ENCODE data around the gene IL17B.

IL17B gene, protein sequence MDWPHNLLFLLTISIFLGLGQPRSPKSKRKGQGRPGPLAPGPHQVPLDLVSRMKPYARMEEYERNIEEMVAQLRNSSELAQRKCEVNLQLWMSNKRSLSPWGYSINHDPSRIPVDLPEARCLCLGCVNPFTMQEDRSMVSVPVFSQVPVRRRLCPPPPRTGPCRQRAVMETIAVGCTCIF

DNA sequence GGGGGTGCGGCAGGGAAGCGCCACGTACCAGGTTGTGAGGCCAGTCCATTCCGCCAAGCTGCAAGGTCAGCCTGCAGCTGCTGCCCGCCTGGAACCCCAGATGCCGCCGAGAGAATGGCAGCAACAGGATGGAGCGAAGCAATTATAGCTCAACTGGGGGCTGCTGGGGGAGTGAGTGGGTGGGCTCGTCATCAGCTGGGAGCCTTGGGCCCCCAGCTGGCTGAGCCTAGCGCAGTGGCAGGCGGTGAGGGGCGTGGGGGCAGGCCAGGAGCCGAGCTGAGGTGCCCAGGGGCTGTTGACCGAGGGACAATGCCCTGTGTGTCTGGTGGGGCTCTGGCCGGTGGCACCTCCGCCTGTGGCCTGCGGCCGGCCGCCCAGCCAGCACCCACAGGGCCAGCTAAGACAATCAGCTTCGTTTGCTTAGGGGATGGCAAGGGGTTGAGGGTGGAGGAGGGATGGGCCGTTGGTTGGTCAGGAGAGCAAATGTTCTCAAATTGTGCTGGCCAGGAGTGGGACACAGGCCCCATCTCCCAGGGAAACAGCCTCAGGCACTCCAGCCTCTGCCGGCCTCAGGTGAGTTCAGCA is at the start of gene IL17B:
IL17B (minus strand) TSS at position 116 of the 585 bp plus-strand sequence; CDS start at position 49, 67 bp downstream.
- no peak for DNase-seq

DNA sequence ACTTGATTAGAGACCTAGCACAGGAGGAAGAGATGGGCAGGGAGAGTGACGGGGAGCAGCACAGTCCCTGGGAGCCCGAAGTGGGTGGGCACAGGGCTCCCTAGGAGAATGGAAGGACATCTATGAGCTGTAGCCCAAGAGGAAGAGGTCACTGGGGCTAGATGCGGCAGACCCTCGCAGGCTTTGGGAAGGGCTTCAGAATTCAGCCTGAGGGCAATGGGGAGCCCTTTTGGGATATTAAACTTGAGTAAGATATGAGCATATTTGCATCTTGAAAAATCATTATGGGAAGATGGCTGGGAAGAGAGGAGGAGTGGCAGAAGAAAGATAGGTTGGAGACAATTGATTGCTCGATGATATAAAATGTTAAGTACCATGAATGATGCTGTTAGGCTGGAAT is 48.9 kb upstream of the IL17B start:
- no peak for DNase-seq

DNA sequence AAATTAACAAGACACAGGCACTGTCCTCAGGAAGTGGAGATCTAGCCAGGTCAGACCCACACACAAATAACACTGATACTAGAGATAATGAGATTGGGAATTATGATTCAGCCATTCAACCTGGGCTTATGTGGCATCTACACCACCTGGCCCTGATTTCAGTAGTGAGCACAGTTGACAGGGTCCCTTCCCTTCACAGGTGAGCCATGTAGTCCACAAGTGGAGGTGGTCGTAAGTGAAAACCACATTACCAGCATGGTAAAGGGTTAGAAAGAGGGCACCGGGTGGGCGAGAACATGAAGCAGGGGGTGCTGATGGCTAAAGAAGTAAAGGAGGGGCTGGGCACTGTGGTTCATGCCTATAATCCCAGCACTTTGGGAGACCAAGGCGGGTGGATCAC is 48.3 kb upstream of the IL17B start:
- DNase-seq = no peak

DNA sequence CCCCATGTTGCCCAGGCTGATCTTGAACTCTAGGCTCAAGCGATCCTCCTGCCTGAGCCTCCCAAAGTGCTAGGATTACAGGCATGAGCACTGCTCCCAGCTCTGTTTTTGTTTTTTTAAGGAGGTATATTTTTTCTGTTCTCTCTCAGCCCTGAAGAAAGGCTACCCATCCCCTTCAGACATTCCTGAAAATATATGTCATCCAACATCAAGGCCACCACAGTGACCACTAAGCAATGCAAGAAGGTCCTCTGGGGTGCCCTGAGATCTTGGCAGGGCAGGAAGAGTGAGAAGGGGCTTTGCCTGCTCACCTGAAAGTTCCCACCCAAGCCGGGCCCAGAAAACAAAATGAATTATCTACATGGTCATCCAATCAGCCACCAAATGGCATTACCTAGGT is 47.8 kb upstream of the IL17B start:
- no peak for DNase-seq

DNA sequence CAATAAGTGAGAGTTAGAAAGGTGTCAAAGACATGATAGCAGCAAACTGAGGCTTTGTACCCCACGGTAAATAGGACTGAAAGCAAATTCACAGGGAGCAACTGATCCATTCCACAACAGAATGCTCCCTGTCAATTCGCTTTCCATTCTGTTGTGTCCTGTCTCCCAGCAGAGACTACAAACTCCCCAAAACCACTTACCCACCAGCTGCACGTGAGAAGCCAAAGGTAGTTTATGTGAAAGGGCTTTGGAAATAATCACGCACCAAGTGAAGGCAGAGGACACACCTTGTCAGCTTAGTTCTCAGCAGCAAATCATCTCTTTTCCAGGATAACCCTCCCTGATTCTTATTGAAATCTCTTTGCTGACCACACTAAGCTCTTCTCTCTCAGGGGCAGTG is 46.6 kb upstream of the IL17B start:
- no peak for DNase-seq

DNA sequence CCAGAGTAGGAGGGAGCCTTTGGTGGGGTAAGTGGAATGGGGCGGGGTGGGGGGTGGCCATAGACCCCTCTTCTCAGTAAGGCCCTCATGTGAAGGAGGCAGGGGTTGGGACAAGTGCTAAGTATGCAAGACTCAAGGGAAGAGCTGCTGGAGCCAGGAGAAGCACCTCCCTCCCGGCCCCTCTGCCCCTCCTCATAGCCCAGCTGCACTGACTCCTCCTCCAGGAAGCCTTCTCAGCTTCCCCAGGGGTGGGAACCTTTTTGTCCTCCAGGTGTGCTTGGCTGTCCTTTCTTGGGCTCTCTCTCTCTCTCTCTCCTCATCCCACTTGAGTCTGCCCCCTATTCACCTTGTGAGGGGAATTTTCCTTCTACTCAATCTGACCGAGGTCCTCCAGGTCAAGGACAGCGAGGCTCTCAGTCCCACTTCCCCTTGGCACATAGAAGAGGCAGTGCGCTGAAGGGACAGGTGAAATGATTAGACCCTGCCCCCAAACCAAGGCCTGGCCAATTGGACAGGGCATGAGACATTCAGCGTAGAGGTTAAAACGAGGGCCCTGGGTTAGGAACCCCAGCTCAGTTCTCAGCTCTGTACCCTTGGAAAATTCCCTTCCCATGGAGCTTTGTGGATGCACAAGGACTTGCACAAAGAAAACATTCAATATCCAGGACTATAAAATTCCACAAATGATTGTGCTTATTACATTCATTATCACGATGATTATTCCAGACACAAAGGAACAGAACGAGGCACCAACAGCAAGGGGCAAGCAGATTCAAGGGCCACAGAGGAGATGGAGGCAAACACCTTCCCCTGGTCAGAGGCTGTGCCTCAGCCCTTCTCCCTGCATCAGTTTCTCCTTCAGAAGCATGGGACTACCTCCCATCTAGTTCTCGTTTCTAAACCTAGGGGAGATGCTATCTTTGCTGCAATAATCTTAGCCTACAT is 45.6 kb upstream of the IL17B start:
- DNase-seq = no peak

DNA sequence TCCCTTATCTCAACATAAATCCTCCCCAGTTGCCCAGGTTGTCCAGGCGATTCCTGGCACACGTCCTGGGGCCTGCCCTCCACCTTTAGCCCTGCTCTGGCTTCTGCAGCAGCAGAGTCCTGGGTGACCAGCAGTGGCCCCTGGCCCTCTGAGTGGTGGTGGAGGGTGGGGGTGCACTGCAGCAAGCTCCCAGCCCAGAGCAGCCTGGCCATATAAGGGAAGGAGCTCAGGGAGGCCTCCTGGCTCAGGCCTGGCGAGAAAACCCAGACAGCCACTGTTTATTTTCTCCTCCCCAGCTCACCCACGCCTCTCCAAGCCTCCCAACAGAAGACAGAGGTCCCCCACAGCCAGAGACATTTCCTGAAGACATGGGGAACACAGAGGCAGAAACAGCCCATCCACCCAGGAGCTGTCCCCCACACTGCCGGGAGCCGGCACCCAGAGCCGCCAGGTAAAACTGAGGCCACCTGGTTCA is 44.7 kb upstream of the IL17B start:
- no peak for DNase-seq

DNA sequence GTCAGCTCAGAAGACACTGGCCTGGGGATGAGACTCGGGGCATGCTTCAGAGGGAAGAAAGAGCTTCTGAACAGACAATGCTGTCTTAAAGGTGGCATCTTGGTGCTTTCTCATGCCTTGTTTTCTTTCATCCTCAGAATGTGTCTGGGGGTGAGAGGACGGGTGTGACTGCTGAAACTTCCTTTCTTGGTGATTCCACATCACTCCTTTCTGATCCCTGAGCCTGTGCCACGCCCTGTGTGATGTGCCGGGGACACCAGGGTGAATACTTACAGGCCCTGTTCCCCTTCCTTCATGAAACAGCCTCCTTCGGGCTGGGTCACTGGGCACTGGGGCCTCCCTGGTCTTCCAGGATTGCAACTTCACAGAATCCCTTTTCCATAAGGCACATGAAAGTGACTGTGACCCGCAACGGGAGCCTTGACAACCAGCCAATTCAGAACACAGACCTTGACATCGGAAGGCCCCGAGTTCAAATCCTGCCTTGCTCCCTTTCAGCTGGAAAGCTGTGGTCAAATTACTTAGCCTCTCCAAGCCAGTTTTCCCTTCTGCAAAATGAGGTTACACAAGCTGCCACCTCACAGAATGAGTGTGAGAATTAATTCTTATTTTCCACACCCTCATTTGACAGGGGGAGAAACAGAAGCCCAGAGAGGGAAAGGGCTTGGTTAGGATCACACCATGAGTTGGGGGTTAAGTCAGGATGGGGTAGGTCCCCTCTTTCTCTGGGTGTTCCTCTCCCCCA is 44.1 kb upstream of the IL17B start:
- no peak for DNase-seq

DNA sequence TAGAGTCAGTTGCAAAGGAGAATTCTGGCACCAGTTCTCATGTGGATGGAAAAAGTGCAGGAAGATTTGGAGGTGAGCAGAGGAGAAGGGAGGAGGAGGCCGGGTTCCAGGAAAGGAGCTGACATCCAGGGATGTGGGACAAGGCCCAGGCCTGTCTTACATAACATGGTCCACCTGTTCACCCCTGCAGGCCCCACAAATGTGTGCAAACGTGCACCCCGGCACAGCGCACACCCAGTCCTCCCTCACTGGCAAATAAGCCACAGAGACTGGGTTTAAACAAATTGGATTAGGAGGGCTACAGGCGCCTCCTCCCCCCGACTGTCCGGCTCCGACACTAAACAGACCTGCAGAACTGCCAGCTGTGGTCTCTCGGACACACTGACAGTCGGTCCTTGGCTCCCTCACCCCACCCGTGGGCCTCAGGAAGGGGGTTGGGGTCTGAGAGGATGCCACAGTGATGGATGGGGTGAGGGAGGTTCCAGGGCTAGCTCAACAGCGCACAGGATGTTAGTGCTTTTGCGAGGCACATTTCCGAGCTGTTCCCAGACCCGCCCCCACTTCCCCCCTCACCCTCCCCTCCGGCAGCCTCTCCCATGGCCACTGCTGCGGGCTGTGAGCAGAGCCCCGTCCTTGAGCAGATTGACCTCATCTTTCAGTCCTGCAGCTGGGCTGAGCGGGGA is 43.4 kb upstream of the IL17B start:
- DNase-seq = no peak

DNA sequence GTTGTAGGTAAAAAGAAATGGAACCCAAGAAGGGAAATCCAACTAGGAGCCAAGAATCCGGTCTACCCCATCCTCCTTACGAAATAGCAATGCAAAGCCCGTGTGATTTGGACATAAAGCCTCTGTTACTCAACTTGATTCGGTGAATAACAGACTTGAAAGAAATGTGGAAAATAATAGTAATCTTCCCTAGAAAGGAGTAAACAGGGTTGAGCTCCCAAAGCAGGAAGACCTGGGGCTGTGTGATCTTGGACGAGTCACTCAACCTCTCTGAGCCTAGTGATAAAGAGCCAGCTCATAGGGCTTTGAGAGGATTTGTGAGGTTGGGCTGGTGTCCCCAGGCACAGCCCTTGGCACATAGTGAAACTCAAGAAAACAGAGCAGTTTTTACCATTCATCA is 42.7 kb upstream of the IL17B start:
- no peak for DNase-seq

DNA sequence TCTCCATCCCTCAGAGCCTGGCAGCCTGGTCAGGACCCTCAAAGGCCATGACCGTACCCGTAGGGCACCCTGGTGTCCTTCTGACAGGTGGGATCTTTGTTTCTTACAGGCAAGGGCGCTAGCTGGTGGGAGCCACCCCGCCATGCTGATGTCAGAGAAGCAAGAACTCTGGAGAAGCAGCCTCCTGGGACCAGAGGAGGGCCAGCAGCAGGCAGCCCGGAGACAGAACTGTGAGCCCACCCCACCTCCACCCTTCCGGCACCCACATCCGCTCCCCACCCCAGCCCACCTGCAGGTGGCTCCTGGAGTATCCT is 42.2 kb upstream of the IL17B start:
- DNase-seq = no peak

DNA sequence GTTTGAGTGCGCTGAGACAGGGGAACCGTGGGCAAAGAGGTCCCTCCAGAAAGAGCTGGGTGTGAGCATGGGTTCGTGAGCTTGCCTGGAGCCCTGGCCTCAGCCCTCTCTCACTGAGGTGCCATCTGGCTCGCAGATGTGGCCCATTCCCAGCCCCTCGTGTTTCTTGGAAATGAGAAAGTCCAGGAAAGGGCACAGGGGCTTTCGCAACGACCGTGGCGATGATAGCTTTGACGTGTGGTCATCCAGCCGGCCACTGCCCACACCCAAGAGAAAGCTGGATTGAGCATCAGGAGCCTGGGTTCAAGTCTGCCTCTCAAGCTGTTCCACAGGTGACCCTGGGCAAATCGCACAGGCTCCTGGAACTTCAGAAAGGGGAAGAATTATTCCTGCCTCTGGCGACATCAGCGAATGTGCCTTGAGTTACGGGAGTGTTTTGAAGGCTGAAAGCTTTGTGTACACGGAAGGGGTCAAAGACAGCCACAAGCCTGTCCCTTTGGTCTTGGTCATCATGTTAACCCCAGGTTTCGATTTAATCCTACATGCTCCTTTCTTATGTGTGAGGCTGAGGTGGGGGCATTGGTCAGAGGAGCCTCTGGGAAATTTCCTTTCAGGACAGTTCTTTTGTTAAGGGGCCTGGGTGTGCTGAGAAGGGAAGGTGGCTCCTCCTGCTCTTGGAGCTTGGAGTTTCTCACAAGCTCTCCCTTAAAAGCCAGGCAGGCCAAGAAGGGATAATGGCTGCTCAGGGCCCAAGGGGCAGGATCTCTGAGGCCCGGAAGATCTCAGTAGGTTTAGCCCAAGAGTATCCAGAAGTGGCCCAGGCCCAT is 41.7 kb upstream of the IL17B start:
- no peak for DNase-seq

DNA sequence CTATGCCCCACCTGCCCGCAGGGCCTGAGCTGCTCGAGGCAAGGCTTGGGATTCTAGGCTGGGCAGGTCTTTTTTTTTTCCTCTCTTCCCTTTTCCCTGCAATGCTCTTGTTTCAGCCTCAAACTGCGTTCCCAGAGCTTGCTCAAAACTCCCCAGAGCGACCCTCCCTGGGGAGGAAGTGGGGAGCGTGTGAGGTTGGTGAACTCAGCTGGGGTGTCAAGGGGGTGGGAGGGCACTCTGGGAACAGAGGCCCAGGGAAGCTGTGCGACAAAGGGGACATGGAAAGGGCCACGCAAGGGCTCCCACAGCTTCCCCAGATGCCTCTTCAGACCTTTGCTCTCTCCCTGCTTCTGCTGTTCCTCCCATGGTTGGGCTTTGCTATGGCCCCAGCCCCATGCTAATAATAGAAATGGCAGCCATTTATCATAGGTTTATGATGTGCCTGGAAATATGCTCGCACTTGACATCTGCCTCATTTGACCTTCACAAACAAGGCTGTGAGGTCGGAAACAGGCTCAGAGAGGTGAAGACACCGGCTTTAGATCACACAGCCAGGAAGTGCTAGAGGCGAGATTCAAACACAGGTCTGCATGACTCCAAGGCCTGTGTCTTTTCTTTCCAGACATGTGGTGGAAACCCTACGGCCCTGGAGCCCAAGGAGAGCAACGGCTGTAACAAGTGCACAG is 40.9 kb upstream of the IL17B start:
- no peak for DNase-seq

DNA sequence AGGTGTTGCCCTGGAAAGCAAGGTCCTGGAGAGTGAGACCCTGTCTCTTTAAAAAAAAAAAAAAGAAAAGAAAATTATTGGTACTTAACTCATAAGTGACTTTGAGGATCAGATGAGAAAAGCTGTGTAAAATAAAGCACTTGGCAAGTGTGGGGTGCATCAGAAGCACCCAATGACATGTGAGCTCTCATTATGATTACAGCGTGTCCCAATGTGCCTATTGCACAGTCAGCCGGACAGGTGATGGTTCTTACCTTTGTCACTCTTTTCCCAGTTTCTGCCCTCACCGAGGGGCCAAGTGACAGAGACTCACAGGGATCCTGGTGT is 40.4 kb upstream of the IL17B start:
- DNase-seq = no peak

DNA sequence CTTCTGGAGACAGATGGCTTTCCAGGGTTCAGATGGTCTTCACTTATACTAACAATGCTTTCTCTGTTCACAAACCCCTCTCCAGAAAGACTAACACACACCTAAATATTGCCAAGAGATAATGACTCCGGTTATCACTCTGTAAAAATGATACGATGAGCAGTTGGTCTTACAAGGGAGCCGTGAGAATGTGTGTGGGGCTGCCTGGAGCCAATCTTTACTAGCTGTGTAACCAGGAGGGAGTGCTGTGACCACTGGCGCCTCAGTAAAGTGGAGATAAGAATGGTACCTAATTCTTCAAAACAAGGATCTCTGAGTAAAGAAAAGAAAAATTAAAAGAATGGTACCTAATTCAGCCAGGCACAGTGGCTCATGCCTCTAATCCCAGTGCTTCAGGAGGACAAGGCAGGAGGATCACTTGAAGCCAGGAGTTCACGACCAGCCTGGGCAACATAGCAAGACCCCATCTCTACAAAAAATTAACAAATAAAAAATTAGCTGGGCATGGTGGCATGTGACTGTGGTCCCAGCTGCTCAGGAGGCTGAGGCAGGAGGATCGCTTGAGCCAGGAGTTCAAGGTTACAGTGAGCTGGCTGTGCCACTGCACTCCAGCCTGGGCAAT is 39.9 kb upstream of the IL17B start:
- DNase-seq = no peak

DNA sequence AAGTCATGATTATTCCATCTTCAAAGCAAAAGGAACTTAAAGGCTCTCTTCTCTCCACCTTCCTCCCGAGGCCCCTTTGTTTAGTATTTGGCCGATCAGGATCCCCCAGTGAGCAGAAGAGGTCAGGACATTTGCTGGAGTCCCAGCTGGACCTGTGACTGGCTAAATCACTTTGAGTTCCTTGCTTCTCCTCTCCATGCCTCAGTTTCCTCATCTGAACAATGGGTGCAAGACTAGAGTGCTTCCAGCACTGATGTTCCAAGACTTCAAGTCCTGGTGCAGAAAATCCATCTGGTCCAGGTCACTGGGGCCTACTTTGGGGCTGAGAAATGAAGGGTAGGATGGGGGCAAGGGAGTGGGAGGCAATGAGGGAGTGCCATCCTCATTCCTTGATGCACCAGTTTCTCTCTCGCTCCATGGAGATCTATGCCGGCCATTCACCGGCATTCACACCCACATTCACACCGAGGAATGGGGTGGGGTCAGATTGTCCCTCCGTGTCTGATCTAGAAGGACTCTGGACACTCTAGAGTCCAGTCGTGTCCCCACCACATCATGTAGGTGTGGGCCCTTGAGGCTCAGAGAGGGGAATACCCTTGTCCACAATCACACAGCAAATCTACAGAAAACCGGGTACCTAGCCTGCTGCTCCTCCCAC is 38.7 kb upstream of the IL17B start:
- DNase-seq = no peak

DNA sequence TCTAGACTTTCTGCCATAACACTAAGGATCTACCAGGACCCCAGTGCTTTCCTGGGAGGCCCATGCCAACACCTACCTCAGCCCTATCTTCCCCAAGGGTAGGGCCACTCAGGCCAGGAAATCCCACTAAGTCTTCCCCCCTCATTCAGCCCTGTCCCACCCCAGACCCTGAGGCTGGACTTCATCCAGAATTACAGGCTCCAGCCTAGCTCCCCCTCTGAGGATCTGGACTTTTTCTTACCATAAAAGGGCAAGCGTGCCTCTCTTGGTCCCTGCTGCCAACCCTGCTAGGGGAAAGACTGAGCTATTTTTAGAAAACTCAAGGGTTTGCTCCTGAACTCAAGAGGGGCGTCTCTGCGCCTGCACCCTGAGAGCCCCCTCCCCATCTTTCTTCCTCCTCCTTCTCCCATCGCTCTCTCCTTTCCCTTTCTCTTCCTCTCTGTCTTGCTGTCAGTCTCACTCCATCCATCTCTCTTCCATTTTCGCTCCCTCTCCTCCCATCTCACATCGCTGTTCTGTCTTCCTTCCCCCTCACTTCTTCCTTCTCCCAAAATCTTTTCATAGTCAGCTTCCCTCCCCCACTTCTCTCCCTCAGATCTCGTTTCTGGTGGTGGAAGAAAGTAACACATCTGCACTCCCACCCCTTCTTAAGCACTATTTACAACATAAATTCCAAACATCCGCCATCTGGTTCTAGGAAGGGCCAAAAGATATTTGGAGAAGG is 38.1 kb upstream of the IL17B start:
- no peak for DNase-seq

DNA sequence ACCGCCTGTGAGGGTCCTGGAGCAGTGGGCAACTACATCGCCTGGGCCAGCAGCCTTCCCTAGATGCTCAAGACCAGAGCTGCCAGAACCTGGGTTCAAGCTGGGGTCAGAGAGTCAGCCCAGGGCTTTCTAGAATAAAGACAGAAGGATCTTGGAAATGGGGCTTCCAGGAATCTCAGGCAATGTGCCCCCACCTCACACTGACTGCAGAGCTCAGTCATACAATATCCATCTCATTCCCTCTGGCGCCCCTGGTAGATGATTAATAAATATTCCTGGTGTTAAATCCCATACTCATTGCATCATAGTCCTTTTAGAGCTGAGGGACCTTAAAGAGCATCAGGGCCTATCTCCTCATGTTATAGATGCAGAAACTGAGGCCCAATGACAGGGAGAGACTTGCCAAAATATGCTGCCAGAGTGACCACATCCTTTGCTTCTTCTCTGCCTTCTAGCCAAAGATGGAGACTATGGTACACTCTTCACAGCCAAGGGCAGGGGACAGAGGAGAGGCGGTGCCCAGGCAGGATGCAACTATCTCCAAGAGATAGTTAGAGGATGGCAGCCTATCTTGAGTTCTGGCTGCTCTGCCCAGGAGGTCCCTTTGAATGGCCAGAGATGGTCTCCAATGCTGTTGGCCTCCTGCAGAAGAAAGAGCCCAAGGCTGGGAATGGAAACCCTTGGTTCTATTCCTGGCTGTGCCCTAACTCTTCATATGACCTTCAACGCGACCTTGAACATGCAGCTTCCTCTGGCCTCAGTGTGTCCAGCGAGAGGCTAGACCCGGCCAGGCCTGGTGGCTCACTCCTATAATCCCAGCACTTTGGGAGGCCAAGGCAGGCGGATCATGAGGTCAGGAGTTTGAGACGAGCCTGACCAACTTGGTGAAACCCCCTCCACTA is 36.2 kb upstream of the IL17B start:
- DNase-seq = no peak

Measured in NCI-H2107 (cell line).